ENCODE data around the gene PPL.

The PPL gene

DNA sequence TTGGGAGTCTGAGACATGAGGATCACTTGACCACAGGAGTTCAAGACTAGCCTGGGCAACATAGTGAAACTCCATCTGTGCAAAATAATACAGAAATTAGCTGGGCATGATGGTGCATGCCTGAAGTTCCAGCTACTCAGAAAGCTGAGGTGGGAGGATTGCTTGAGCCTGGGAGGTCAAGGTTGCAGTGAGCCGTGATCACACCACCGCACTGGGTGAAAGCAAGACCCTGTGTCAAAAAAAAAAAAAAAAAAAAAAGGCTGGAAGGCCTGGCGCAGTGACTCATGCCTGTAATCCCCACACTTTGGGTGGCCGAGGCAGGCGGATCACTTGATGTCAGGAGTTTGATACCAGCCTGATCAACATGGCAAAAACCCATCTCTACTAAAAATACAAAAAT, 81.6 kb downstream of the PPL start:
- no peak for DNase-seq

DNA sequence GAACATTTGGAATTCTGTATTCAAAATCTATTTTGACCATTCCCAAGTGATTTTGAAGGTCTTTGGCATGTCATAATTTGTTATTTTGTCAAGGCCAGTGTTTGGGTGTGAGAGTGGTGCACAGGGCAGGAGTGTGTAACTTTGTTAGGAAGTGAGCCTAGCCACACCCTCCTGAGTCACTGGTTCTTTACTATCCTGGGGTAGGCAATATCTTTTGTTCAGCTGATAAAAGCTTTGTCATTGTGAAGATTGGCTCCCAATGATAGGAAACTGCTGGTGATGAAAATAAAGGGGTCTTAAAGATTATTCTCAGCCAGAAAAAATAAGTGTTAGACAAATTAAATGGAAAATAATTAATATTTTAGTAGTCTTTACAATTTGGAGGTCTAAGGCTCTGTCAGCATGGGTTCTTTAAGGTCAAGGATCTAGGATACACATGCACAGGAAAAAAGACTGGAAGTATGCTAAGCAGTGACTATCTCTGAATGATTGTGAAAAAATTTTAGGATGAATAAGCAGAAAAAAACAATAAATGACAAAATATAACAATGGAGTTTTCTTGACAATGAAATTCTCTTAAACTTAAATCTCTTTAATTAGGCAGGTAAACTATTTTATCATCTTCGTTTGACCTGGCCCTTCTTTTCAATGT, 84.6 kb downstream of the PPL start:
- DNase-seq, result no peak

DNA sequence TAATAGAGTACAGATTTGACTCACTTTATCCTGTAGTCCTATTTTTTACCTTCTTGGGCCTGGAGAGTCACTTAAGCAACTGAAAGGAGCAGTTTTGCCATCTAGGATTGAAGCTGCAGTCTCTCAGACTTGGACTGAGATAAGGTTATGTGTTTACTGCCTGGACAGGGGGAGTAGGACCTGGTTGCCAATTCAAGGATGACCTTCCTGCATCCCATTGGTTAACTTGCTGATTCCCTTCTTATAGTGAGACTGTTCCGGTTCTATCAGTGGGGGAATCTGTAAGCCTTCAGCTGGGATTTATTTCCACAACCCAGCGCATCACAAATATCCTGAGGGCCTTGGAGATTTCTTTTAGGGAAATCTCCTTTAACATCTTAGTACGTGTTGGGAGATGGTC, 86.7 kb downstream of the PPL start:
- no peak for DNase-seq

DNA sequence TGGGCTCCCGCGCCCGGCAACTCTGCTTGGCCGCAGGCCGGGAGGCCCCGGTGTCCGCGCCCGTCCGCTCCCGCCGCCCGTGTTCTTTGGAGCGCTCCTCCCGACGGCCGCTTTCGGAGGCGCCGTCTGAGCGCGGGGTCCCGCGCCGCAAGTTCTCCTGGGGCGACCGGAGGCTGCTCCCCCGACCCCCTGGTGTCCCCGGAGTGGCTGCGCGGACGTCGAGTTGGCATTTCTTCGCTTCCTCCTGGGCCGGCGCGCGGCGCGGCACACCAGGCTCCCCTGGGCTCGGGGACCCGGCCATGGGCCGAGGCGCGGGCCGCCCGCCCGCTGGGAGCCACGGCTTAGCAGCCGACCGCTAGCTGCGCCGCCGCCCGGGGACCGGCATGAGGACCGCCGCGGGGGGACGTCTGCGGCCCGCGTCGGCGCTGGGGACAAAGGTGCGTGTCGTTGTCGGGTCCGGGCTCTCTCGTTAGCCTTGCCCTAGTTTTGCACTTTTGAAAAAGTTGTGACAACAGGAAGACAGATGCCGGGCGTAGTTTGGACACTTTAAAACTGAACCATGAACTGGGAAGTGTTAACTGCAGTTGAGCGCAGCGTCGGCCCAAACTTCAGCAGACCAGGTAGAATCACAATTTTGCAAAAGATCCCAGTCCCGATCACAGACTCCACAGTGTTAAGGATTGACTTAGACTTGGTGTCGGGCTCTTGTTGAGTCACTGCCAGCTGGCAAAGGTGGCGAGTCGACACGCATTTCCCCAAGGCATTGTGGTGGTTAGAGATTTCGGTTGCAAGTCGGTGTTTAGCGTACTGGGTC, 89.0 kb downstream of the PPL start:
- no peak for DNase-seq

DNA sequence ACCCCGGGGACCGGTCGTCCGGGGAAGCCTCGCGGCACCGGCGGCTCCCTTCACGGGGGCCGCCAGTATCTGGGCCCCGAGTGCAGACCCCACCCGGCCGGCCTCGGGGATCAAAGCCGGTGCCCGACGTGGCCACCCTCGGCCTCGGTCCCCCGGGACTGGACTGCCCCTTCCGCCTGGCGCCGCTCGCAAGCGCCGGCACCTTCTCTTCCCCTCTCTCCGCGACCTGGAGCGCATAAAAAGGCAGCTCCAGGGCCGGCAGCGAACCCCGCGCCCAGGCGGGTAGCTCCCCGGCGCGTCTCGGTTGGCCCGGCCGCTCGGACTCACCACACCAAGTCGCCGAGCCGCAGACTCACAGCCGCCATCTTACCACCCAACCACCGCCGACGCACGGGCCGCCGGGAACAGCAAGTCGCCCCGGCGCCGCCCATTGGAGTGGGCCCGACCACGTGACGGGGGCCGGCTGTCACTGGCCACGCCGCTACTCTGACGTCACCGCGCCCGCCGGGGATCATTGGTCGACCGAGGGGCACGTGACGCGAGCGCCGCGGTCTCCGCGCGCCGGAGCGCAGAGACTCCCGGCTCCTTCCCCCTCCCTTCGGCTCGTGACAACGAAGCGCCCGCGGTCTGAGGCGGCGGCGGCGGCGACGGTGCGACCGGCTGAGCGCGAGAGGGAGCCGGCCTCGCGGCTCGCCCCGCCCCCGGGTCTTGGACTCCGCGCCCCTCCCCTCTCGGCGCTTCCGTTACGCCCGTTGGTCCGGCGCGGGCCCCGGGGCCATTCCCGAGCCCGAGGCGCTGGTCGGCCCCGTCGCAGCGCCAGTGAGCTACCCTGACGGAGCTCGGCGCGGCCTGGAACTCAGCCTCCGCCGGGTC, 89.8 kb downstream of the PPL start, which contains the start of the genes GLYR1 and UBN1:
TSS of gene GLYR1 (minus strand) at position 388 of the 873 bp plus-strand sequence. CDS start at position 365, 23 bp downstream.
TSS of gene UBN1 (plus strand) at position 581 of the 873 bp plus-strand sequence. CDS start 5,437 bp downstream, outside the sequence.
- DNase-seq, result peak; percentile 97

DNA sequence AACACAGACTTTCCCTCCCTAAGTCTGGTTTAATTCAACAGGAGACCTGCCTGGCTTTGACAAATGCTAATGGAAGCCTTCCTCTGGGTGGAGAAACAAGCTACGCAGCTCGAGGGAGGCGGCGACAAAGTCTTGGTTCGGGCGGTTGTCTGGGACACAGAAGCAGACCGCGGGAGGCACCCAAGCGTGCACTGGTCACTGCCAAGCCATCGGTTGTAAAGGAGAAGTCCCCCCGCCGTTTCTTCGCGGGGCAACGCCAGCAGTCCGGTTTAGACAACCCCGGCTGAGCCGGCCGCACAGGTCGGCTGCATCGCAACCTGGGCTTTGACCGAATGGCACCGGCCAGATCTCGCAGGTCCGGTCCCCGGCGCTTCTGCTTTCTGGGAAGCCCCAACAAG, 90.4 kb downstream of the PPL start:
- no peak for DNase-seq

DNA sequence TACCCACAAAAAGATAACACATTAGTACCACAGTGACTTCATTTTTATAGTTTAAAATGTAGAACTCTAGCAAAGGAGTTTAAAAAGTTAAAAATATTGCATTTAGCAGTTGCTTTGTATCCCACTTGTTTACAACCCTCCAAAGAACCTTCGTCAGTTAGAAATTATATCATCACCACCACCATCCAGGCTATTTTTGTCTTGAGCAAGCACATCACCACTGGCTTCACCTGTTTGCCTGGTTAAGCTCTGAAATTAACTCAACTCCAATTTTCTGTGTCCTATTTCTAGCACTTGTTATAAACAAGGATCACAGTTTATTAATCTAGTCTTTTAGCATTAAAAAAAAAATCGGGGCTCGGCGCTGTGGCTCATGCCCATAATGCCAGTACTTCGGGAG, 96.0 kb downstream of the PPL start:
- DNase-seq, result no peak

DNA sequence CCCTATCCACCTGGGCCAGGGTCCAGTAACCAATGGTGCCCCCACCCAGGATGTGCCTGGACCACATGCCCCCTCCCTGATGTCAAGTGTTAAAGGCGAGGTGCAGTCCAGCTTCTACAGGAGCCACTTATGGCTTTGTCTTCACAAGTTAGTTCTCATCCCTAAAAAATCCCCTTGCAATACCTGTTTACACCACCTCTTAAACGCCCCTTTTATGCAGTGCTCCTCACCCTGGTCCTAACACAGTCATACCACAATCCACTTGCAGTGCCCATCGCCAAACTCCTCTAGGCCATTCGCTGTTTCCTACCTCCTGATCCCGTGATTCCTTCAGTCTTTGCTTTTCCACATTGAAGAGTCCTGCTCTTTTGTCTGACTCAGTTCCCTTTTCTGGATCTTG, 97.0 kb downstream of the PPL start:
- no peak for DNase-seq

DNA sequence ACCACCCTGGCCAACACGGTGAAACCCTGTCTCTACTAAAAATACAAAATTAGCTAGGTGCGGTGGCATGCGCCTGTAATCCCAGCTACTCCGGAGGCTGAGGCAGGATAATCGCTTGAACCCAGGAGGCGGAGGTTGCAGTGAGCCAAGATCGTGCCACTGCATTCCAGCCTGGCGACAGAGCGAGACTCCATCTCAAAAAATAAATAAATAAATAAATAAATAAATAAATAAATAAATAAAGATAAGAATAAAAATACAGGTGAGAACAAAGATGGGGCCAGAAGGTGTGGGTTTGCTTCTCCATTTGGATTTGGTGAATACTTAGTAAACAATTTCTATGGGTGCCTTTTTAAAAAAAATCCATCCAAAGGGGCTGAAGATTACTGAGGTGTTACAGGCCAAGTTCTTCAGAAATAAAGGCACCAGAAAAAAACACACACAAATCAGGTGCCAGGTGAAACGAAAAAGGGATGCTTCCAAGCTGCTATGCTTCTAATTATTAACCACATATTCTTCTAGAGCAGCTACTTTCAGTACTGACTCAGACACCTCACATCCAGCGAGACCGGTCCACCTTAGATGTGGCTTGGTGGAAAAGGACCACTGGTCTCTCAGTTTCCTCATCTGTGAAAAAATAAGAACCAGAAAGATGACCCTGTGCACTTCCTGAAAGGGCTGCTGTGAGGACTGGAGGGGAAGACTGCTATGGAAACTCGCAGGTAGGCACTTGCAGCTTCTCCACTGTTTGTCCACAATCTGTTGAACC, 99.0 kb downstream of the PPL start:
- DNase-seq, result no peak

DNA sequence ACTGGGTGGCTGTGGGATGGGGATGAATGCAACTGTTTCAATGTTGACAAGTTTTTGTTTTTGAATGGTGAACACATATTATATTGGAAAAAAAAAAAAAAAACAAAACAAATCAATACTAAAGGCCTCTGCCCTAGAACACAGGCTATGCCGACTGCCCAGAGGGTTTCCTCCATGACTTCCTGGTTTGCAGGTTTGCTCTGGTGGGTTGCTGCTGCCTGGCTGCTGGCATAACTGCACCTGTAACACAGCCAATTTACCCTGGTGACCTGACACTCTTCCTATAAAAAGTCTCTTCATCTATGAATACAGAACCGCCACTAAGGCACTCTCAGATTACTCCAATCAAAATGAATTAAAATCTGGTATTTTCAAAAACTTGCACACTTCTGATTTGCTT, 100.2 kb downstream of the PPL start:
- DNase-seq, result no peak

DNA sequence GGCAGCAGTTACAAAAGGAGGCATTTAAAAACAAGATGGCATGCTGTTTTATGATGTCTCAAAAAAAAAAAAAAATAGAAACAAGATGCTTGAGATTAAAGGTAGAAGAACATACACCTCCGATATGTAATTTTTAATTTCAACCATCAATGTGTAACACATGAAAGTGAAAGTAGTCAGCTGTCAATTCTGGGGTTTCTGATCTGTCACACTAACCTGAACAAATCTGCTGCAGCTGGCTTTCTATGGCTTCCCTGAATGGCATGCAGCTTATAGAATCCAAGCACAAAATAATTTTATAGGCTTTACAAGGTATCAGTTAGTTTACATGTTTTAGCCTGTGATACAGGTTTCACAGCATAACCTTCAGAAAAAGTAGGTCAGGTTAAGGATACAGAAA, 103.4 kb downstream of the PPL start:
- no peak for DNase-seq

DNA sequence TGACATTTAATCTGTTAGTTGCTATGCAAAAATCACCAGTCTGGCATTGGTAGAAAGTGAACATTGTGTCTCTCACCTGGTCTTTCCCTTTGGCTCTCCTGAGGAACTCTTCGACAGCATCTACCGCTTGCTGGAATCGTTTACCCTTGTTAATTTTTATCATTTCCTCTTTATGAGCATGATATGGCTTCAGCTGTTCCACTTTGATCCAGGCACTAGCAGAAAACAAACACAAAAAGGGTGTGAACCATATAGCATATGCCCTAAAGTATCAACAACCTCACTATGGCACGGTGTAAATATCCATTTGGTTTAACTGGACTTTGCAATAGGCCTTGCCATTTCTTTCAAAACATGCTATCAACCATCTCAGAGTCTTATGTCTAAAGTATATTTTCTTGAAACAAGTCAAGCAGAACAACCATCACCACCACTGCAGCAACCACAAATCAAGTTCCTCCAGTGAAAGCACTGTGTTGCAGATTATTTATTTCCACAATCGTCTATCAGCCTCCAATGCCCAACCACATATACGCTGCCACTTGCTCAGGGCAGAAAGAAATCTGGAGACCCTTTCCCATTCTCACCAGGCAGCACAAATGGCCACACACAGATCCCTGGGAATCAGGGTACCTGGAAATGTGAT, 104.1 kb downstream of the PPL start:
- no peak for DNase-seq
